Measurements from ENCODE around the gene ZC3H12C. TPM values are rescaled to one million over a fixed set of nuclear protein-coding genes. Genes with fewer than 3 reads are reported as not detected.

Gene ZC3H12C
- total and polyA plus RNA-seq, 2 of the 4 experiments (the other 2 are of a cell fraction), result 4.2 to 15.8 TPM

DNA sequence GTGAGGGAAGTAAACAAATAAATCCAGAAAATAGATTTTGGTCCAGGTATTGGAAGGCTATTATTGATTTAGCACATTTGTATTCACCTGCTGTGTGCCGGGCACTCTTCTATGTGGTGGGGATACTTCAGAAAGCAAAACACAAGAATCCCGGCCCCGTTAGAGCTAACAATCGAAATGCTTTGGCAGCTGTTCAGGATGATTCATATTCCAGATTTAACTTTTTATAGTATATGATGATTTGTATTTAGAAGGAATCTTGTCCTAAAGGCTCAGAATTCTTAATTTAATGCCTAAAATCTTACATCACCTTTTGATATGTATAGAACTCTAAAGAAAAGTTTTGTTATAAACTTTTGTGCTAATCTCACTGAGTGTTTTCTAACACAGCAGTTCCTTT, 28.0 kb downstream of the ZC3H12C start:
- CTCF ChIA-PET, result no interaction called here
- Histone ChIP-seq H3K27me3 (ENCODE audit: control insufficient read depth, insufficient read depth, low read length) (no peaks in the 10 kb centered on the region), H4K8ac (ENCODE audit: low read depth in 2 of 2, low read length in 2 of 2) (no peak overlapping the region), H3K4me2 (ENCODE audit: low read depth, low read length) (peak overlapping the region; percentile 41), H4K91ac (ENCODE audit: insufficient read depth, low read depth, low read length) (no peak overlapping the region), H3K56ac (ENCODE audit: extremely low read depth, insufficient read depth, low read length) (no peak overlapping the region), H2BK5ac (ENCODE audit: low read depth, low read length, poor library complexity, severe bottlenecking) (no peak overlapping the region), H3K36me3 (ENCODE audit: control insufficient read depth, insufficient read depth, low read length) (no peaks in the 10 kb centered on the region), H2BK15ac (ENCODE audit: low read depth, low read length) (no peak overlapping the region), H3K9me1 (ENCODE audit: insufficient read depth, low read length) (peaks cover 3% of the 10 kb centered on the region), H3K23ac (ENCODE audit: low read depth, low read length) (no peak overlapping the region), H3K4me3 (ENCODE audit: insufficient read depth, low read depth, low read length) (no peak overlapping the region), H2AK9ac (replicated peaks; ENCODE audit: low read depth, low read length, poor library complexity) (no peak overlapping the region), H3K9me3 (ENCODE audit: control insufficient read depth, insufficient read depth, low read length) (no peaks in the 10 kb centered on the region), H3K4ac (ENCODE audit: low read depth, low read length) (no peak overlapping the region), H3K27ac (ENCODE audit: insufficient read depth, low read length) (no peak overlapping the region), H2BK20ac (ENCODE audit: low read depth, low read length) (no peak overlapping the region), H3K79me1 (ENCODE audit: low read depth in 1 of 2, low read length in 2 of 2) (peaks cover 19 to 58% of the 10 kb centered on the region in 2 experiments), H4K20me1 (ENCODE audit: insufficient read depth, low read length) (peaks cover 3% of the 10 kb centered on the region; the same call in 1 of the 2 replicates), H2AFZ (replicated peaks; ENCODE audit: low read length, poor library complexity) (no peak overlapping the region), H2AK5ac (ENCODE audit: low read depth, low read length) (no peak overlapping the region), H4K5ac (ENCODE audit: low read depth, low read length) (no peak overlapping the region), H2BK120ac (ENCODE audit: low read depth, low read length) (no peak overlapping the region), H3K4me1 (ENCODE audit: control insufficient read depth, insufficient read depth, low read length) (peaks cover 2% of the 10 kb centered on the region; the same call in 1 of the 2 replicates), H3K18ac (ENCODE audit: low read depth, low read length) (no peak overlapping the region), H3K14ac (replicated peaks; ENCODE audit: low read depth, low read length) (no peak overlapping the region), H3K9ac (ENCODE audit: low read depth, low read length) (no peak overlapping the region)
- in situ Hi-C loops (cut with MboI; ENCODE audit: low sequenced_read_pairs), result no loop called here
- TF ChIP-seq POLR2A (IDR thresholded peaks at IDR 0.05; ENCODE audit: low read depth, low read length) (no peak), BHLHE40 (IDR thresholded peaks at IDR 0.05; ENCODE audit: low read depth, low read length) (no peak), CHD1 (IDR thresholded peaks at IDR 0.05; ENCODE audit: low read depth, low read length) (no peak), RAD21 (IDR thresholded peaks at IDR 0.05; ENCODE audit: low read length) (no peak), RFX5 (IDR thresholded peaks at IDR 0.05; ENCODE audit: low read depth, low read length) (no peak), MXI1 (IDR thresholded peaks at IDR 0.05; ENCODE audit: borderline replicate concordance, low read depth, low read length) (no peak), NFE2L2 (IDR thresholded peaks at IDR 0.05; ENCODE audit: low read depth, low read length) (no peak), MAFK (IDR thresholded peaks at IDR 0.05; ENCODE audit: low read depth, low read length) (no peak), SMC3 (IDR thresholded peaks at IDR 0.05; ENCODE audit: low read depth, low read length) (no peak)
- TF ChIP-seq, protein P1, sequence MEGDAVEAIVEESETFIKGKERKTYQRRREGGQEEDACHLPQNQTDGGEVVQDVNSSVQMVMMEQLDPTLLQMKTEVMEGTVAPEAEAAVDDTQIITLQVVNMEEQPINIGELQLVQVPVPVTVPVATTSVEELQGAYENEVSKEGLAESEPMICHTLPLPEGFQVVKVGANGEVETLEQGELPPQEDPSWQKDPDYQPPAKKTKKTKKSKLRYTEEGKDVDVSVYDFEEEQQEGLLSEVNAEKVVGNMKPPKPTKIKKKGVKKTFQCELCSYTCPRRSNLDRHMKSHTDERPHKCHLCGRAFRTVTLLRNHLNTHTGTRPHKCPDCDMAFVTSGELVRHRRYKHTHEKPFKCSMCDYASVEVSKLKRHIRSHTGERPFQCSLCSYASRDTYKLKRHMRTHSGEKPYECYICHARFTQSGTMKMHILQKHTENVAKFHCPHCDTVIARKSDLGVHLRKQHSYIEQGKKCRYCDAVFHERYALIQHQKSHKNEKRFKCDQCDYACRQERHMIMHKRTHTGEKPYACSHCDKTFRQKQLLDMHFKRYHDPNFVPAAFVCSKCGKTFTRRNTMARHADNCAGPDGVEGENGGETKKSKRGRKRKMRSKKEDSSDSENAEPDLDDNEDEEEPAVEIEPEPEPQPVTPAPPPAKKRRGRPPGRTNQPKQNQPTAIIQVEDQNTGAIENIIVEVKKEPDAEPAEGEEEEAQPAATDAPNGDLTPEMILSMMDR (conservative IDR thresholded peaks at IDR 0.05; ENCODE audit: low read depth, low read length), result no peak
- TF ChIP-seq, protein P2, sequence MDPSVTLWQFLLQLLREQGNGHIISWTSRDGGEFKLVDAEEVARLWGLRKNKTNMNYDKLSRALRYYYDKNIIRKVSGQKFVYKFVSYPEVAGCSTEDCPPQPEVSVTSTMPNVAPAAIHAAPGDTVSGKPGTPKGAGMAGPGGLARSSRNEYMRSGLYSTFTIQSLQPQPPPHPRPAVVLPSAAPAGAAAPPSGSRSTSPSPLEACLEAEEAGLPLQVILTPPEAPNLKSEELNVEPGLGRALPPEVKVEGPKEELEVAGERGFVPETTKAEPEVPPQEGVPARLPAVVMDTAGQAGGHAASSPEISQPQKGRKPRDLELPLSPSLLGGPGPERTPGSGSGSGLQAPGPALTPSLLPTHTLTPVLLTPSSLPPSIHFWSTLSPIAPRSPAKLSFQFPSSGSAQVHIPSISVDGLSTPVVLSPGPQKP (IDR thresholded peaks at IDR 0.05; ENCODE audit: borderline replicate concordance, low read depth, low read length), result no peak
- TF ChIP-seq, protein P3, sequence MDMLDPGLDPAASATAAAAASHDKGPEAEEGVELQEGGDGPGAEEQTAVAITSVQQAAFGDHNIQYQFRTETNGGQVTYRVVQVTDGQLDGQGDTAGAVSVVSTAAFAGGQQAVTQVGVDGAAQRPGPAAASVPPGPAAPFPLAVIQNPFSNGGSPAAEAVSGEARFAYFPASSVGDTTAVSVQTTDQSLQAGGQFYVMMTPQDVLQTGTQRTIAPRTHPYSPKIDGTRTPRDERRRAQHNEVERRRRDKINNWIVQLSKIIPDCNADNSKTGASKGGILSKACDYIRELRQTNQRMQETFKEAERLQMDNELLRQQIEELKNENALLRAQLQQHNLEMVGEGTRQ (IDR thresholded peaks at IDR 0.05; ENCODE audit: low read depth, low read length), result no peak
- POLR2A ChIA-PET (ENCODE audit: unreplicated experiment), result no interaction called here
- no CpG with 5 or more reads among the region's 4 CpGs for WGBS, 2 experiments (ENCODE audit: extremely low coverage in 2 of 2, insufficient read length in 1 of 2)
- ATAC-seq (ENCODE audit: low read depth) (peak; percentile 69), DNase-seq (peak; percentile 81)
- BruUV-seq (replicated peaks), result no TSS peak
- intact Hi-C loops (cut with micrococcal nuclease), result no loop called here
- dilution Hi-C loops (cut with HindIII; ENCODE audit: low sequenced_read_pairs, unreplicated experiment), result no loop called here

Measured in IMR-90 (cell line).